ENCODE data around the gene DLG1. TPM values are rescaled to one million over a fixed set of nuclear protein-coding genes. Genes with fewer than 3 reads are reported as not detected.

Gene DLG1
- total RNA-seq, 2 experiments from 2014 or later: 48.9 to 95.1 TPM

DNA sequence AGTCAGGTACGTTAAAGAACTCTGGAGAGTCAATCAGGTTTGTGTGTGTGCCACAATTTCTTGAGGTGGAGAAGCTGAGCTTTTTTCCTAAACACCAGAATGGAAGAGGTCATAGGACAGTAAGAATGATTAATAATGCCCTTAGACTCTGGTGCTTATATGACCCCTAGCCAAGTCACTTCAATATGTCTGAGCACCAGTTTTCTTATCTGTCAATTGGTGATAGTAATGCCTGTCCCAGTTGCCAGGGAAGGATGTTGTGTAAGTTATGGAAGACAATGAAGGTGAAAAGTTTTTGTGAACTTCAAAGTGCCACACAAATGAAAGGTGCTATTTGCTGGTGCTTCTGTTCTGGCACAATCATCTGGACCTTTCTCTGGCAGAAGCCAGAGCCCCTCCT lies 22.2 kb upstream of the DLG1 start:
- no peak for DNase-seq (ENCODE audit: low spot score)
- Histone ChIP-seq H3K9me3 (ENCODE audit: low read length) (no peaks in the 10 kb centered on the region), H3K4me2 (ENCODE audit: low read length) (no peak overlapping the region), H3K4me1 (ENCODE audit: insufficient read depth, low read length, poor library complexity, severe bottlenecking) (no peaks in the 10 kb centered on the region), H4K20me1 (ENCODE audit: insufficient read depth, low read length) (no peaks in the 10 kb centered on the region), H3K9me2 (ENCODE audit: insufficient read depth, low read length) (no peaks in the 10 kb centered on the region), H3K27ac (ENCODE audit: low read depth, low read length, poor library complexity, severe bottlenecking) (no peak overlapping the region), H3K4me3 (ENCODE audit: low read depth, low read length, poor library complexity, severe bottlenecking) (no peak overlapping the region), H3K36me3 (ENCODE audit: insufficient read depth, low read length) (no peaks in the 10 kb centered on the region), H3K79me2 (ENCODE audit: insufficient read depth, low read depth, low read length) (no peaks in the 10 kb centered on the region), H2AFZ (ENCODE audit: low read length) (no peak overlapping the region)
- TF ChIP-seq, protein P1, sequence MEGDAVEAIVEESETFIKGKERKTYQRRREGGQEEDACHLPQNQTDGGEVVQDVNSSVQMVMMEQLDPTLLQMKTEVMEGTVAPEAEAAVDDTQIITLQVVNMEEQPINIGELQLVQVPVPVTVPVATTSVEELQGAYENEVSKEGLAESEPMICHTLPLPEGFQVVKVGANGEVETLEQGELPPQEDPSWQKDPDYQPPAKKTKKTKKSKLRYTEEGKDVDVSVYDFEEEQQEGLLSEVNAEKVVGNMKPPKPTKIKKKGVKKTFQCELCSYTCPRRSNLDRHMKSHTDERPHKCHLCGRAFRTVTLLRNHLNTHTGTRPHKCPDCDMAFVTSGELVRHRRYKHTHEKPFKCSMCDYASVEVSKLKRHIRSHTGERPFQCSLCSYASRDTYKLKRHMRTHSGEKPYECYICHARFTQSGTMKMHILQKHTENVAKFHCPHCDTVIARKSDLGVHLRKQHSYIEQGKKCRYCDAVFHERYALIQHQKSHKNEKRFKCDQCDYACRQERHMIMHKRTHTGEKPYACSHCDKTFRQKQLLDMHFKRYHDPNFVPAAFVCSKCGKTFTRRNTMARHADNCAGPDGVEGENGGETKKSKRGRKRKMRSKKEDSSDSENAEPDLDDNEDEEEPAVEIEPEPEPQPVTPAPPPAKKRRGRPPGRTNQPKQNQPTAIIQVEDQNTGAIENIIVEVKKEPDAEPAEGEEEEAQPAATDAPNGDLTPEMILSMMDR (conservative IDR thresholded peaks at IDR 0.05; ENCODE audit: low read length): no peak
- TF ChIP-seq EZH2phosphoT487 (IDR thresholded peaks at IDR 0.05; ENCODE audit: borderline replicate concordance, low read depth, low read length): no peak
- POLR2A ChIA-PET: no interaction called here
- CTCF ChIA-PET (ENCODE audit: unreplicated experiment): no interaction called here
- intact Hi-C loops (cut with micrococcal nuclease; ENCODE audit: unreplicated experiment): no loop called here
- BruUV-seq (replicated peaks): no TSS peak

DNA sequence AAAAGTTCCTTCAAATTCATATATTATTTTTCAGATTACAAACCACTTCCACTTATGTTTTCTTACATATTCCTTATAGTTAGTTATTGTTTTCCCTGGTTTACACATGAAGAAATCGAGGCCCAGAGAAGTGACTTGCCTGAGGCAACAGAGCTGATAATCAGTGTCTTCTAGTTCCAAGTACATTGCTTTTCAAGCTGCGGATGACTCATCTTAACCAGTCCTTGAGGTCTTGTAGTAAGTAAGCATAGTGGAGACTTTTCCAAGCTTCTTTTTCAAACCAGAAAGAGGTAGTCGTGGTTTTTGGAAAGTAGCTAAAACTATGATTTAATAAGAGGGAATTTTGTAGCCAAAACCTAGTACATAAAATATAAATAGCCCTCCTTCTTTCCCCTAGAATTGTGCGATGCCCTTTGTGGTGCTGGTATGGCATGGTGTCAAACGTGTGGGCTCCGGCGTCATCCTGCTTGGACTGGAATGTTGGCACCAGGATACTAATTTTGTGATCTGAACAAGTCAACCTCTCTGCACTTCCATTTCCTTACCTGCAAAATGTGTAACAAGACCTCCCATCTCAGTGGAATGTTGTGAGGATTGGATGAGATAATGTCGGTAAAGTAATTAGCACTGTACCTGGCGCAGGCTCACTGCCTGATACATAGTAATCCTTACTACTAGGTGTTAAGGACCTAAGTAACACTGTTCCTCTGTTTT lies 19.0 kb upstream of the DLG1 start:
- CTCF ChIA-PET (ENCODE audit: unreplicated experiment): no interaction called here
- no peak overlapping the region for H2AFZ ChIP-seq (ENCODE audit: low read length)
- H3K4me2 ChIP-seq (ENCODE audit: low read length): no peak overlapping the region
- POLR2A ChIA-PET: no interaction called here
- H3K36me3 ChIP-seq (ENCODE audit: insufficient read depth, low read length): no peaks in the 10 kb centered on the region
- TF ChIP-seq, protein P1 (conservative IDR thresholded peaks at IDR 0.05; ENCODE audit: low read length): no peak
- no peak for TF ChIP-seq EZH2phosphoT487 (IDR thresholded peaks at IDR 0.05; ENCODE audit: borderline replicate concordance, low read depth, low read length)
- no TSS peak for BruUV-seq (replicated peaks)
- no peaks in the 10 kb centered on the region for H3K9me3 ChIP-seq (ENCODE audit: low read length)
- H3K27ac ChIP-seq (ENCODE audit: low read depth, low read length, poor library complexity, severe bottlenecking): no peak overlapping the region
- no peaks in the 10 kb centered on the region for H3K79me2 ChIP-seq (ENCODE audit: insufficient read depth, low read depth, low read length)
- no peak overlapping the region for H3K4me3 ChIP-seq (ENCODE audit: low read depth, low read length, poor library complexity, severe bottlenecking)
- no peak for DNase-seq (ENCODE audit: low spot score)
- no peaks in the 10 kb centered on the region for H4K20me1 ChIP-seq (ENCODE audit: insufficient read depth, low read length)
- no peaks in the 10 kb centered on the region for H3K9me2 ChIP-seq (ENCODE audit: insufficient read depth, low read length)
- H3K4me1 ChIP-seq (ENCODE audit: insufficient read depth, low read length, poor library complexity, severe bottlenecking): no peaks in the 10 kb centered on the region
- intact Hi-C loops (cut with micrococcal nuclease; ENCODE audit: unreplicated experiment): no loop called here

DNA sequence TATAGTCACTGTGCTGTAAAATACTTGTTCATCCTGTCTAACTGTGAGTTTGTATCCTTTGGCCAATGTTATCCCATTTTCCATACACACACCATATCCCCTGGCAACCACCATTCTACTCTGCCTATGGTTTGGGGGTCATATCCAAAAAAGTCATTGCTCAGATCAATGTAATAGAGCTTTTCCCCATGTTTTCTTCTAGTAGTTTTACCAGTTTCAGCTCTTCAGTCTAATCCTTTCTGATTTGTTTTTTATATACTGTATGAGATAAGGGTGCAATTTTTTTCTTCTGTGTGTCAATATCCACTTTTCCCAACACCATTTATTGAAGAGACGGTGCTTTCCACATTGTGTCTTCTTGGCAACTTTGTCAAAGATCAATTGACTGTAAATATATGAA lies 14.0 kb upstream of the DLG1 start:
- no peaks in the 10 kb centered on the region for H3K9me3 ChIP-seq (ENCODE audit: low read length)
- no peaks in the 10 kb centered on the region for H3K9me2 ChIP-seq (ENCODE audit: insufficient read depth, low read length)
- no peak overlapping the region for H3K4me3 ChIP-seq (ENCODE audit: low read depth, low read length, poor library complexity, severe bottlenecking)
- no peaks in the 10 kb centered on the region for H4K20me1 ChIP-seq (ENCODE audit: insufficient read depth, low read length)
- no peak overlapping the region for H3K27ac ChIP-seq (ENCODE audit: low read depth, low read length, poor library complexity, severe bottlenecking)
- no TSS peak for BruUV-seq (replicated peaks)
- H3K4me2 ChIP-seq (ENCODE audit: low read length): no peak overlapping the region
- intact Hi-C loops (cut with micrococcal nuclease; ENCODE audit: unreplicated experiment): no loop called here
- no peaks in the 10 kb centered on the region for H3K79me2 ChIP-seq (ENCODE audit: insufficient read depth, low read depth, low read length)
- POLR2A ChIA-PET: no interaction called here
- CTCF ChIA-PET (ENCODE audit: unreplicated experiment): no interaction called here
- peaks cover 17% of the 10 kb centered on the region for H3K4me1 ChIP-seq (ENCODE audit: insufficient read depth, low read length, poor library complexity, severe bottlenecking)
- H3K36me3 ChIP-seq (ENCODE audit: insufficient read depth, low read length): no peaks in the 10 kb centered on the region
- no peak overlapping the region for H2AFZ ChIP-seq (ENCODE audit: low read length)
- TF ChIP-seq, protein P1 (conservative IDR thresholded peaks at IDR 0.05; ENCODE audit: low read length): no peak
- TF ChIP-seq EZH2phosphoT487 (IDR thresholded peaks at IDR 0.05; ENCODE audit: borderline replicate concordance, low read depth, low read length): no peak
- no peak for DNase-seq (ENCODE audit: low spot score)
